Measurements from ENCODE around the gene IL17RD. TPM values are rescaled to one million over a fixed set of nuclear protein-coding genes. Genes with fewer than 3 reads are reported as not detected.

The IL17RD gene
- total and polyA plus RNA-seq, 2 experiments from 2014 or later, result 10.7 to 104 TPM

- TF ChIP-seq REST (IDR thresholded peaks at IDR 0.05; ENCODE audit: unreplicated experiment), result no peak
- no peak for TF ChIP-seq JUNB (IDR thresholded peaks at IDR 0.05; ENCODE audit: unreplicated experiment)
- TF ChIP-seq, protein P1, sequence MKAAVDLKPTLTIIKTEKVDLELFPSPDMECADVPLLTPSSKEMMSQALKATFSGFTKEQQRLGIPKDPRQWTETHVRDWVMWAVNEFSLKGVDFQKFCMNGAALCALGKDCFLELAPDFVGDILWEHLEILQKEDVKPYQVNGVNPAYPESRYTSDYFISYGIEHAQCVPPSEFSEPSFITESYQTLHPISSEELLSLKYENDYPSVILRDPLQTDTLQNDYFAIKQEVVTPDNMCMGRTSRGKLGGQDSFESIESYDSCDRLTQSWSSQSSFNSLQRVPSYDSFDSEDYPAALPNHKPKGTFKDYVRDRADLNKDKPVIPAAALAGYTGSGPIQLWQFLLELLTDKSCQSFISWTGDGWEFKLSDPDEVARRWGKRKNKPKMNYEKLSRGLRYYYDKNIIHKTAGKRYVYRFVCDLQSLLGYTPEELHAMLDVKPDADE (IDR thresholded peaks at IDR 0.05), result no peak
Observed at GRCh38 chr3:57086201-57086600, 79.0 kb downstream of the IL17RD start (continued).

DNA sequence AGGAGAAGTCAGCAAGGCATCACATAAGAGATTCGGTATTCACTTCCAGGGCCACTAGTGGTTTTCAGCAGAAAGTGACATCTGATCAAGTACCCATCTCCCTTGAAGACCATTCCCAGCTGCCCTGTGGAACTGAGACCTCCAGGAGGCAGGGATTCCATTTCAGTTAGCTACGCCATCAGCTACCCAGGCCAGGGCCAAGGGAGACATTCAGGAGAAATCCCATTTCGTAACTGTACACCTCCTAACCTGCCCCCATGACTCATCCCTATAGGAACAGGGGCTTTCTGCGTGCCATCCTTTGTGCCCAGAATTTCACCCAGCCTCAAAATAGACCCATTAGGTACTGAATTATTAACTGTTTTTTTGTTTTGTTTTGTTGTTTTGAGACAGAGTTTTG lies 79.9 kb downstream of the IL17RD start:
- ATAC-seq, result no peak
- no peak overlapping the region for H3K4me2 ChIP-seq
- no peak for TF ChIP-seq ZNF462 (CRISPR knock-in tag; IDR thresholded peaks at IDR 0.05)
- TF ChIP-seq EZH2 (IDR thresholded peaks at IDR 0.05; ENCODE audit: low read depth, unreplicated experiment), result no peak
- TF ChIP-seq NANOG (IDR thresholded peaks at IDR 0.05; ENCODE audit: borderline replicate concordance), result no peak
- TF ChIP-seq STAT1 (IDR thresholded peaks at IDR 0.05; ENCODE audit: unreplicated experiment), result no peak
- TF ChIP-seq REST (IDR thresholded peaks at IDR 0.05; ENCODE audit: unreplicated experiment), result no peak
- TF ChIP-seq JUNB (IDR thresholded peaks at IDR 0.05; ENCODE audit: unreplicated experiment), result no peak
- TF ChIP-seq EZH2phosphoT487 (IDR thresholded peaks at IDR 0.05; ENCODE audit: unreplicated experiment), result no peak

More for the DNA sequence above, 79.9 kb downstream of the IL17RD start:
- no peaks in the 10 kb centered on the region for H3K9me3 Mint-ChIP-seq
- H3K4me3 Mint-ChIP-seq, result no peak overlapping the region
- H3K36me3 Mint-ChIP-seq (ENCODE audit: low read depth), result no peaks in the 10 kb centered on the region; the same call in 2 of the 3 replicates
- no peaks in the 10 kb centered on the region for H3K36me3 ChIP-seq (ENCODE audit: insufficient read depth)
- H3K27me3 Mint-ChIP-seq (ENCODE audit: insufficient read depth, low read depth, poor library complexity), result peaks cover 2% of the 10 kb centered on the region
- no peaks in the 10 kb centered on the region for H3K4me1 ChIP-seq (ENCODE audit: insufficient read depth)
- H3K27me3 ChIP-seq (ENCODE audit: insufficient read depth), result no peaks in the 10 kb centered on the region
- H4K20me1 ChIP-seq (replicated peaks; ENCODE audit: insufficient read depth), result peaks cover 11% of the 10 kb centered on the region; the same call in 1 of the 2 replicates
- H3K27ac Mint-ChIP-seq, result no peak overlapping the region
- H3K4me1 Mint-ChIP-seq, result peaks cover 20% of the 10 kb centered on the region
- no peaks in the 10 kb centered on the region for H3K79me2 ChIP-seq (replicated peaks; ENCODE audit: insufficient read depth)
- 0 out of 2 replicates have a peak, but pooled peaks cover 7% of the 10 kb centered on the region for H3F3A ChIP-seq (replicated peaks; ENCODE audit: low read depth)
- H3K4me3 ChIP-seq, result no peak overlapping the region
- no peak overlapping the region for H3K27ac ChIP-seq (ENCODE audit: low read depth)
- no peak overlapping the region for H2AFZ ChIP-seq
- no peak for DNase-seq (ENCODE audit: low spot score)
- H3K9me2 ChIP-seq (ENCODE audit: insufficient read depth), result no peaks in the 10 kb centered on the region
